ENCODE data around the gene GH1. TPM values are rescaled to one million over a fixed set of nuclear protein-coding genes. Genes with fewer than 3 reads are reported as not detected.
A peak's percentile ranks its signal among the peaks of the same experiment; 100 is the strongest.

GH1 gene
- polyA plus RNA-seq, 4 donors = not detected

DNA sequence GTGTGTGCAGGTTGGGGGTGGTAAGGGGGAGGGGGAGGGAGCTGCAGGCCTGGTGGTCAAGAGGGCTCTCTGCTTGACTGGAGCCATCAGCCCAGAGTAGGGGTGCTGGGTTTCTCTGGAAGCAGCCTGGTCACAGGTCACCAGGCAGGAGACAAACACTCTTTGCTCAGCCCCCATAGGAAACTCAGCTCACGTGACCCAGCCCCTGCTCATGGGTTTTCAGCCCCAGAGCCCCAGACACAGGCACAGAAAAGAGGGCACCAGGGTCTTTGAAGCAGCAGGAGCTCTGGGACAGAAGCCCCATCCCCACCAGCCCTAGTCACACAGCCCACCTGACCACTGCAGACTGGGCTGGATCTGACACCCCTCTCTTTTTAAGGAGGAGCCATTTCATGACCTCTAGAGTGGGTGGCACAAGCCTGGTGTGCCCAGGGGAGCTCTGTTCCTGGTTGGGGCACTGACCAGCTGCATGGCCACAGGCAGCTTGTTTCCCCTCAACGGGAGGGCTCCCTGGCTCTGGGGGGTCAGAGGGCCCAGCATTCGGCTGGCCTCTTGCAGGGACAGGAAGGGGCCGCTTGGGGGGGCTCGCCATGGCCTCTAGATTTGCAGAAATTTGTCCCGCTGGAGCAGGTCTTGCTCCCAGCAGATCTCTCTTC, 27.3 kb upstream of the GH1 start:
- peak in 1 of 4 donors; percentile 14 for DNase-seq (ENCODE audit: low read depth in 4 of 4, low spot score in 3 of 4)

DNA sequence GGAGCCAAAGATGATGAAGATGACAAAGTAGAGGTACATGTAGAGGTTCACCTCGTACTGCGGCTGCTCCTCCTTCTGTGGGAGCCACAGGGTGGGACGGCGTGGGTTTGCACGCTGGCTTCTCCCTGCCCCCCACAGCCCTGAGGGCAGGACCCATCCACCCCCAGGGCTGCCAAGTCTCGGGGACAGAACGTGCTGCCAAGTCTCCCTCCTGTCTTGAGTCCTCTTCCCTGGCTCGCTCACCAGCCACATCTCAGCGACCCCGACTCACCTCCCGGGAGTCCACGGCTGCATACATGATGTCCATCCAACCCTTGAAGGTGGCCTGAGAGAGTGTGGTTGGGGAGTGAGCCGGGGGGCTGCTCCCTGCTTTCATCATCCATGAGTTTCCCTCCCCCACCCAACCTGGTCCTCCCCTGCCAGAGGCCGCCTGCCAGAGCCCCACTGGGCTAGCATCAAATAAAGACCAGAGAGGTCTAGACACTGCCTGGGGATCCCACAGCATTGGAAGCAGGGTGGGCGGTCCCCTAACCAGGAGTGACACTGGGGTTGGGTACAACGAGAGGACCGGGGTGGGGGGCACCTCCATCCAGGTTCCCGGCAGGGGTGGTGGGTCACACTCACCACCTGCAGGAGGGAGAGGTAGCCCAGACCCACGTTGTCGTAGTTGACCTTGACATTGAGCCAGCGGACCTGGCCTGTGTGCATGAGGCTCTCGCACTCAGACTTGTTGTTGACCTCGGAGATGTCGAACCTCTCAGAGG, 26.3 kb upstream of the GH1 start:
- DNase-seq (ENCODE audit: low read depth in 4 of 4, low spot score in 3 of 4) = no peak

DNA sequence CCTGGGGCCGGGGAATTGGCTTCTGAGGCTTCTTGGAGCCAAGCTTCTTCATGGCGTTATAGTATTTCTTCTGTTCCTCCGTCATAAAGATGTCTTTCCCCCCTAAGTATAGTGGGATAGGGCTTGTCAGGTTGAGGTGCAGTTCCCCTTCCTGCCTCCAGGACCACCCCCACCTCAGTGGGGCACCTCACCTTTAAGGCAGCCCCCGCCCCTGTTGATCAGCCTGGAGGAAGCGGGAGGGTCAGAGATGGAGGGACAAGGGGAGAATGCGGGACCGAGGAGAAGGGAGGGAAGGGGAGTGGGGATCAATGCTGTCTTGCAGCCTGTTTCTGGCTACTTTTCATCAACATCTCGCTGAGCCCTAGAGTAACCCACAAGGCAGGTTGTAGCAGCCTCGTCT, 25.1 kb upstream of the GH1 start:
- DNase-seq (ENCODE audit: low read depth in 4 of 4, low spot score in 3 of 4) = no peak

DNA sequence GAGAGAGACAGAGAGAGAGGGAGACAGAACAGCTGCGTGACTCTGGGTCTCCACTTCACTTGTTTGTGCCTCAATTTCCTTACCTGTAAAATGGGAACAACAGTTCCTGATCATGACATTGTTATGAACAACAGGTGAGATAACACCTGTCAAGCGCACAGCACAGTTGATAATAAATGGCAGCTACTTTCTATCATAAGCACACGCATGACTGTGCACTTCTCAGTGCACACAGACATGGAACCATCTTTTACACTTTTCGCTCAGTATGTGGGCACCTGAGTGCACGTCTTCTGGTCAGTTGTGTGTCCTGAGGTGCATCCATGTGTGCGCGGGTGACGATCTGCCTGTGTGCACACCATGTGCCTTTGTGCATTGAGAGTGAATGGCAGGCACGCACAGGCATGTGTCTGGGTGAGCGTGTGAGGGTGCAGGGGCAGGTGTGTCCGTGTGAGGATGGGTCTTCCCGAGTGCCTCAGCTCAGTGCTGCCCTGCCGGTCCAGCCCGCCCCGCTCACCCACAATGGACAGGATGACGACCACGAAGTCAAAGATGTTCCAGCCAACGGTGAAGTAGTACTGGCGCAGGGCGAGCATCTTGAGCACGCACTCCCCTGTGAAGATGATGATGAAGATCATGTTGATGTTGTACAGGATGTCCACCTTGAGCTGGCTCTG, 23.8 kb upstream of the GH1 start:
- DNase-seq (ENCODE audit: low read depth in 4 of 4, low spot score in 3 of 4) = no peak

DNA sequence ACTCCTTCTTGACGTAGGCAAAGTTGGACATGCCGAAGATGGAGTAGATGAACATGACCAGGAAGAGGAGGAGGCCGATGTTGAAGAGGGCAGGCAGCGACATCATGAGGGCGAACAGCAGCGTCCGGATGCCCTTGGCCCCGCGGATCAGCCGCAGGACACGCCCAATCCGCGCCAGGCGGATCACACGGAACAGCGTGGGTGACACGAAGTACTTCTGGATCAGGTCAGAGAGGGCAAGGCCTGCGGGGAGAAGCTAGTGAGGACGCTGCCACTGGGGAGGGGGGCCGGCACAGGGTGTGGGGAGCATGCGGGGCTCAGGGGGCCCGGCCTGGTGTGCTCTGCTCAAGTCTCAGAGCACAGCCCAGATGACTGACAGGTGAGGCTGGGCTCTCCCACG, 23.1 kb upstream of the GH1 start:
- DNase-seq (ENCODE audit: low read depth in 4 of 4, low spot score in 3 of 4) = no peak

DNA sequence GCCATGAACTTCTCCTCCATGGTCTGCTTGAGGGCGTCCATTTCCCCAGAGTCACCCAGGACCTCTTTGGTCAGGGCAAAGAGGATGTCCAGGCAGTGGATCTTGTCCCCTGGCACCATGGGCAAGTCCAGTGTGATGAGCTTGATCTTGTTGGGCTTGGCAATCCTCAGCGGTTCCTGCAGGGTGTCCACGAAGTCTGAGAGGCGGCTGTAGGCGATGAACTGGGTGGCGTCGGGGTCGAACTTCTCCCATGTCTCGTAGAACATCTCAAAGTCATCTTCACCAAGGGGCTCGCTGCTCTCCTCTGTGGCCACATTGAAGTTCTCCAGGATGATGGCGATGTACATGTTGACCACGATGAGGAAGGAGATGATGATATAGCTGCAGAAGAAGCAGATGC, 22.5 kb upstream of the GH1 start:
- DNase-seq (ENCODE audit: low read depth in 4 of 4, low spot score in 3 of 4) = no peak

DNA sequence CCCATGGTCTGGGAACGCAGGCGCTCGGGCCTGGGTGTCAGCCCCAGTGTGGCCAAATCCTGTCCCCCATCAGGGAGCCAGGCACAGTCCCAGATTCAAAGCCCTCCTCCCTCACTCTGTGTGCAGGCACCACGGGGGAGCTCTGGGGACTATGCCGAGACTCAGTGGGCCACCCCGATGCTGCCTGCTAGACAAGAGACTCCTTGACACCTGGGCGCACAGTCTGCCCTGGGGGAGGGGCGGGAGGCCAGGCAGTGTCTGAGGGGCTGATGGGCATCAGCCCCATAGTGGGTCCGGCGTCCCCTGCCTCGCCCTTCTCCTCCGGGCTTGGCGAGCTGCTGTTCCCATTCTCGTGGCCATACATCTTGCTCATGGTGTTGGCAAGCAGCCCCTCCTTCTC, 21.9 kb upstream of the GH1 start:
- DNase-seq (ENCODE audit: low read depth in 4 of 4, low spot score in 3 of 4) = no peak

DNA sequence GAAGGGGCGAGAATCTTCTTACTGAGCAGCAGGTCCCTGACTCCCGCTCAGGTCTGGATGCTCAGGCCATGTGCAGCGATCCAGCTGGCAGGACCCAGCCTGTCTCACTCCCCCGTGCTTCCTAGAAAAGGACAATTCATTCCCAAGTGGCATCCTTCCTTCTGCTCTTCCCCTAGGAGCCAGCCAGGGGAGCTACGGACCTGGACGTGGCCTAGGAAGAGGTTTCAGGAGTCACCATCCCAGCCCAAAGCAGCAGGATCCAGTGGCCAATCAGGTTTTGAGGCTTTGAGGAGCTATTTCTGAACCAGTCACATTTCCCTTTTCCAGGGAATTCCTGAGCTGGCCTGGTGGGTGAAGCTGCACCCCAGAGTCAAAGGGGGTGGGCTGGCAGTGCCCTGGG, 21.2 kb upstream of the GH1 start:
- no peak for DNase-seq (ENCODE audit: low read depth in 4 of 4, low spot score in 3 of 4)

DNA sequence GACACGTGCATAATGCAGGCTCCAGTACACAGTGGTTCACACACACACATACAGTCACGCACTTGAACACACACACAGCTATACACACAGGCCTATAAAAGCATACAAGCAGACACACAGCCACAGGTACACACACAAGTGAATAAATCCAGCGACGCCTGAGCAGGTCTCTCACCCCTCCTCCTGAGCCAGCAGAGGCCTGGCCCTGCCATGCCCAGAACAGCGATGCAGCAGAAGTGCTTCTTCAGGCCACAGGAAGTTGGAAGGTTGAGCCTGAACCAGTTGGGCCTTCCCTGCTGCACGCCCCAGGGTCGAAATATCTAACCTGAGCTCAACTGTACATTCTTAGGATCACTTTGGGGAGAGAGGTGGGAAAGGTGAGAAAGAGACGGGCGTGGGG, 20.8 kb upstream of the GH1 start:
- no peak for DNase-seq (ENCODE audit: low read depth in 4 of 4, low spot score in 3 of 4)

DNA sequence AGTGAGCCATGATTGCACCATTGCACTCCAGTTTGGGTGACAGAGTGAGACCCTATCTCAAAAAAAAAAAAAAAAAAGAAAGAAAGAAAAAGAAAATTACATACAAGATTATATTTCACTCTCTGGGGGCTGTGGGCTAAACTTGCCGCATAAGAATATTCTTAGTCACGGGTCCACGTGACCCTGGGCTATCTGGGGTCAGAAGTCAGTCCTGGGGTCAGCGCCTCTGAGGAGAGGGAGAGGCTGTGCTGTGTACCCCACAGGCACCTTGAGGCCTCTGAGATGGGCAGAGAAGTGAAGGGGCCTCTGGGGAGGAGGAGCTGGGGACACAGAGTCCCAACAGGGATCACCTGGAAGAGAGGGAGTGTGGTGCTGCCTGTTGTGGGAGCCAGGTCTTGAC, 19.3 kb upstream of the GH1 start:
- no peak for DNase-seq (ENCODE audit: low read depth in 4 of 4, low spot score in 3 of 4)

DNA sequence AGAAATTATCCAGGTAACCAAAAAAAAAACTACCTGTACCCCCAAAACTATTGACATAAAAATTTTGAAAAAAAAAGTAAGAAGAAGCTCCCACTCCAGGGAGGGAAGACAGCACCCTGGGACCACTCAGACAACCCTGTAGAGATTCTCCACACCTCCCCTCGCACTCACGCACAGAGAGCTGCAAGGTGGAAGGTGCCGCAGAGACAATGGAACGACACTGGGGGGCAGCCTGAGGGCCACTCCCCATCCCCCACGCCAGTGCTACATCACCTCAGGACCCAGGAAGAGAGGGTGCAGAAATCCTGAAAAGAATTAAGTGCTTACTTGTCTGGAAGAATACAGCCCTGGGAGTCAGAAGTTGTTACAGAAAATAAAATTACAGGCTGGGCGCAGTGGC, 18.7 kb upstream of the GH1 start:
- DNase-seq (ENCODE audit: low read depth in 4 of 4, low spot score in 3 of 4) = no peak

DNA sequence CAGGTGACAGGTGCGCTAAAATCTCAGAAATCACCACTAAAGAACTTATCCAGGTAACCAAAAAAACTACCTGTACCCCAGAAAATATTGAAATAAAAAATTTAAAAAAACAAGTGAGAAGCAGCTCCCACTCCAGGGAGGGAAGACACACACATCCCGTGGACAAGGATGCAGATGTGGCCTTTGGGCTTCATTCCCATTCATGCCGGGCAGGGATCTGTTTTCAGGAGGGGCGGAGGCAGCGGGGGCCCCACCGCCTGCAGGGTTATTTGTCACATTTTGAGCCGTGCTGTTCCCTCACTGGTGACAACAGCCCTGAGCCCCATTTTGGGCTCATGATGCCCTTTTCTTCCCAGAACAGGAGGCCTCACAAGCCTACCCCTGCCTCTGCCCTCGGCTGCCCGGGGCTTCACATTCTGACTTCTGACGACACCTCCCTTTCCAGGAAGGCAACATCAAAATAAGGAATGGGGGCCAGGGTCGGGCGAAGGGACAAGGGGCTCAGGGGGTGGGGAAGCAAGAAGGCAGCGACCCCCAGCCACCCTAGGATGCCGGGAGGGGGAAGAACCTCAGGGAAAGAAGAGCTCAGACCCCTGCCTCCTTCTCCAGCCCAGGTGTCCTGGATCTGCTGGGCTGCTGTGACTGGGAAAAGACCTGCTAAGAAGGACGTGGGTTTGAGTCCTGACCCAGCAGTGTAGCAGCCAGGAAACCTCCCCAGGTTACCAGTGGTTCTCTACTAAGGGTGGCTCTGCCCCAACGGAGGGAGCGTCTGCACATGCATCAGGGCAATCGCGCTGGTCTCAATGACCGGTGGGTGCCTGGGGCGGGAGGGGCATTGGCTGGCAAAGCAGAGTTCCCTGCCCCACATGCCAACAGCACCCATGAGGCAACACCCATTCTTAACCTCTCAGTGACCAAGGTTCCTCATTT, 15.8 kb upstream of the GH1 start:
- DNase-seq (ENCODE audit: low read depth in 4 of 4, low spot score in 3 of 4) = no peak

DNA sequence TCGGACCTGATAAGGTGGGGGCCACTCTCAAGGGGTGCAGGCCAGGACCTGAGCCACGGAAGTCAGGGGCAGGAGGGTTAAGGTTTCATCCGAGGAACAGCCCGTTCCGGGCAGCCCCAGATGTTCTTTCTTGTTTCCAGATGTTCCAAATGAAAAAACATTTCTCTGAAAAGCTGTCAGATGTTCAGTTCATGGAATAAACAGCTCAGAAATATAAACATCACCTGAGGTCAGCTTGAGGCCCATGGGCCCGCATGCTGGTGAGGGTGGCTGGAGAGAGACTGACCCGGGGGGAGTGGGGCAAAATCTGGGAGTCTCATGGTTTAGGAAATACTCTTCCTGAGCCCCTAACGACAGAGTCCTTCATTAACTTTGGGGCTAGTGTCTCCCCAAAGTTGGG, 15.0 kb upstream of the GH1 start:
- DNase-seq (ENCODE audit: low read depth in 4 of 4, low spot score in 3 of 4) = no peak

DNA sequence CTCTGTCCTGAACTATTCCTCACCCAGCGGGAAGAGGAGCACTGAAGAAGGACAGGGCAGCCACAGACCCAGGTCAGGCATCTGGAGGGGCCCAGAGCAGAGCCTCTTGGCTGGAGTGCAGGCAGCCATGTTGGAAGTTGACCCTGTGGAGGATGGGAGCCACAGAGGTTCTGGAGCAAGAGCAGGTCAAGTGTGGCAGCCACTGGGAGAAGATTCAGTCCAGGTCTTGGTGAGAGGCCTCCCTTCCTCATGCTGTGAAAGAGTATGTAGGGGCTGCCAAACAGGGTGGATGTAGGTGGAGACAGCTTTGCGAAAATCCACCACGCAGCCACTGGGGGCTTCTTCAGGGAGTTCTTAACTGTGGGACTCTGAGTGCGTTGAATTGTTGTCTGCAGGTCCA, 14.1 kb upstream of the GH1 start:
- no peak for DNase-seq (ENCODE audit: low read depth in 4 of 4, low spot score in 3 of 4)

DNA sequence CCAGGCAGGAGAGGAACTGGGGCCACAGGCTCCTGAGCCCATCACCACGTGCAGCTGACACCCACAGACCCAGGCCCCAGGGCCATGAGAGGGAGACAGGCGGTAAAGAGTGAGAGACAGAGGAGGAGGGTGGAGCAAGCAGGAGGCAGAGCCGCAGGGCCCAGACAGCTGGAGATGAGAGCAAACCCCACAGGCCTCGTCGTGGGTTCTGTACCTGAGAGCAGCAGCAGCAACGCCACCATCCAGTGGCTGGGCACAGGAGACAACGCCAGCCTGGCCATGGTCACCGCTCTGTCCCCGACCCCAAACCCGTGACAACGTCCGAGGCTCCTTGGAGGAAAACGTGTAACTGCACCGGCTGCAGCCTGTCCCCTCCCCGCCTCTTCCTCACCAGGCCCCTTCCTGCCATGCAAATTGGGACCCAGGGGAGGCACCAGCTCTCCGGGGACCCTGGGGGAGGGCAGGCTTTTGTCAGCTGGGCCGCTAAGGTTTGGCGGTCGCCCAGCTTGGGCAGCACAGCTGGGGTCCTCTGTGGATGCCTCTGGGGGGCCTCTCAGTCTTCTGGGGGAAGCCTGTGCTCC, 13.4 kb upstream of the GH1 start, which contains the start of gene CD79B:
CD79B (minus strand) TSS at position 351 of the 581 bp plus-strand sequence; CDS start at position 281, 70 bp downstream.
- DNase-seq (ENCODE audit: low read depth in 4 of 4, low spot score in 3 of 4) = no peak

DNA sequence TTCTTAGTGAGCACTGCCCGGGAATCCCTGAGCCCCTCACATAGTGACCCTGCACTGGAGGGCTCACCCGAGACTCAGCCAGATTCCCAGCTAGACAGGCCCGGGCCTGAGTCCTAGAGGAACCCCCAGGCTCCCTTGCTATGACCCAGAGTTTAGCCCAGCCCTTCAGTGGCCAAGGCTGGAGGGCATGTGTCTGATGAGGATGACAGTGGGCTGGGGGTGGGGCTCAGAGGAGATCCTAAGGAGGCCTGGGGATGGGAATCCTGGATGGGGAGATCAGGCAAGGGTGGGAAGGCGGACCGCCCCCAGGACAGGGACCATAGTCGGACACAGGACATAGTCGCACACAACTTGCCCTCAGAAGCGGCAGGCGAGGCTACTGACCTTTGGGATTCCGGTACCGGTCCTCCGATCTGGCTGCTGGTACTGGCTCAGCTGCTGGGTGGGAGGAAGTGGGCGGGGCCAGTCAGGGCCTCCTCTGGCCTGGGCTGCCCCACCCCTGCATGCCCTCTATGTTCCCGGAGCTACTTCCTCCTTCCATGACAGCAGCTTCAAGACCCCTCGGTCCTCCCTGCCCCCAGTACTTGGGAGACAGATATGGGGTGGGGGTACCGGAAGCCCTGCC, 12.4 kb upstream of the GH1 start:
- DNase-seq (ENCODE audit: low read depth in 4 of 4, low spot score in 3 of 4) = no peak

DNA sequence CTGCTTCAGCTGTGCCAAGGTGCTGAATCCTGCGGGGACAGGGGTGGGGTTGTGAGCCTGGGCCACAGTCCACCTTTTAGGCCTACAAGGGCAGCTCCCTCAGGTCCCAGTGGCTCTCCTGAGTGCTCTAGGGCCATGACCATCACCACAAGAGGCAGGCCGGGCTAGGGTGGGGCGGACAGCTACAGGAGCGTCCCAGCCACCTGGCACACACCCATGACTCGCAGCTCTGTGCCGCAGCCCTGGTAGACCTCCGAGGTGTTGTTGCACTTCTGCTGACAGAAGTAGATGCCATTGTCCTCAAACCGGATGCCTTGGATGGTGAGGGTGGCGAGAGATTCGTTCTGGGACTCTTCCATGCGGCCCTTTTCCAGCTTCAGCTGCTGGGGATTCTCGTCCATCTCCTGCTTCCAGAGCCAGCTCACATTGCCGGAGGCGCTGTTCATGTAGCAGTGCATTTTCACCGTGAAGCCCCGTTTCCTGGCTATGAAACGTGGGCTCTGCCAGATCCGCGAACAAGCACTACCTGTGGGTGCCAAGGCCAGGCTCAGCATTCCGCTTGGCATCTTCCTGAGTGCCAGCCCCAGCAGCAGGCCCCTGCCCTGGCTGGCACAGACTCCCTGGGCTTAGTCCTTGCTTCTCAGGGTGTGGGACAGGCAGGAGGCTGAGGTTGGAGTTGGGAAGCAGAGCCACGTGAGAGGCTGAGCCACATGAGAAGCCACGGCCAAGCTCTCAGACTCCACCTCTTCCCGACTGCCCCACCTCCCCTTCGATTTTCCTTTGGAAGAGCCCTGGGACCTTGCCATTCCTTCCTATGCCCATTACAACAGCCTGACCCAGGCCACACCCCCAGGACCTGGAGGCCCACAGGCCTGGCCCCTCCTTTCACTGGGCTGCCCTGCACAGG, 11.5 kb upstream of the GH1 start:
- no peak for DNase-seq (ENCODE audit: low read depth in 4 of 4, low spot score in 3 of 4)

DNA sequence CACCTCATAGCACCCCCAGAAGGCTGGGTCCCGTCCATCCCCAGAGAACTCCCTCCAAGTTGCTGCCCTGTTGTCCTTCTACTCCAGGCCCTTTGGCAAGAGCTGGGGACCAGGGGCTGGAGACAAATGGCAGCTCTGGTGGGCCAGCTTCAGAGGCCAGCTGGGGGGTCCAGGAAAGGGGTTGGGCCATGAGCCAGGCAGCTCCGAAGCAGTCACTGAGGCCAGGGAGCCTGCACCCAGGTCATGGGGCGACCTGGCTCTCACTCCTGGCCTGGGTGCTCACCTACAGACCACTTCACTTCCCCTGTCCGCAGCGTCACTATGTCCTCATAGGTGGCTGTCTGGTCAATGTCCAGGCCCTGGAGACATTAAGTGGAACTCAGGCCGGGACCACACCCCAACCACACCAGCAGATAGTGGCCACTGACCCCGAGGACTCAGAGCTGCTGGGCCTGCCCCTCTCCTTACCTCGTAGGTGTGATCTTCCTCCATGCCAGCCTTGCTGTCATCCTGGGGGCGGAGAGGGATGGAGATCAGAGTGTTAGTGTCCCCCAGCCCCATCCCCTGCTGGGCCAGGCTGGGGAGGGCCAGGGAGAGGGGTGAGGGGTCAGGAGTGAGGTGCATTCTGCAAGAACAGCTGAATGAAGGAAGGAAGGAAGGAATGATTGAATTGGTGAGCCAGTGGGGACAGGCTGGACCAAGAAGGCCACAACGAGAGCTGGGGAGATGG, 10.5 kb upstream of the GH1 start:
- no peak for DNase-seq (ENCODE audit: low read depth in 4 of 4, low spot score in 3 of 4)
